Midbrain (tissue), 1 donor: Measurements from ENCODE around the gene TMEM178A.
"Not testable (repeated sequence)": the region's sequence is repeated elsewhere in the genome, so short reads cannot be mapped to it uniquely, and the experiment has no call there.

Experiments
- DNase-seq: peaks from one replicate; lab custom pipeline; 2025; lab: John Stamatoyannopoulos, UW

The TMEM178A gene

DNA sequence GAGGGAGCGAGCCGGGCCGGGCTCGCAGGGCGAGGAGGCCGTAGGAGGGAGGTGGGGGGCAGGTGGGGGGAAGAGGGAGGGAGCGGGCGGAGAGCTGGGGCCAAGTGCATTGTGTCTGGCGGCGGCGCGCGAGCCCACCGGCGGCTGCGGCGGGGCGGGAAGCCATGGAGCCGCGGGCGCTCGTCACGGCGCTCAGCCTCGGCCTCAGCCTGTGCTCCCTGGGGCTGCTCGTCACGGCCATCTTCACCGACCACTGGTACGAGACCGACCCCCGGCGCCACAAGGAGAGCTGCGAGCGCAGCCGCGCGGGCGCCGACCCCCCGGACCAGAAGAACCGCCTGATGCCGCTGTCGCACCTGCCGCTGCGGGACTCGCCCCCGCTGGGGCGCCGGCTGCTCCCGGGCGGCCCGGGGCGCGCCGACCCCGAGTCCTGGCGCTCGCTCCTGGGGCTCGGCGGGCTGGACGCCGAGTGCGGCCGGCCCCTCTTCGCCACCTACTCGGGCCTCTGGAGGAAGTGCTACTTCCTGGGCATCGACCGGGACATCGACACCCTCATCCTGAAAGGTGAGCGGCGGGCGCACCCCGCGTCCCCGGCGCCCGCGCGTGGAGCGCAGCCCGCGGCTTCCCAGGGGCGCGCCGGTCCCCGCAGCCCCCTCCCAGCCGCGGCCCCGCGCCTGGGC lies at the start of gene TMEM178A:
TMEM178A (plus strand) TSS at position 107 of the 680 bp plus-strand sequence; CDS start at position 165, 58 bp downstream.
- no peak for DNase-seq

GRCh38 chr2:39618236-39618635 lies 47.5 kb upstream of the TMEM178A start:
- DNase-seq = no peak

DNA sequence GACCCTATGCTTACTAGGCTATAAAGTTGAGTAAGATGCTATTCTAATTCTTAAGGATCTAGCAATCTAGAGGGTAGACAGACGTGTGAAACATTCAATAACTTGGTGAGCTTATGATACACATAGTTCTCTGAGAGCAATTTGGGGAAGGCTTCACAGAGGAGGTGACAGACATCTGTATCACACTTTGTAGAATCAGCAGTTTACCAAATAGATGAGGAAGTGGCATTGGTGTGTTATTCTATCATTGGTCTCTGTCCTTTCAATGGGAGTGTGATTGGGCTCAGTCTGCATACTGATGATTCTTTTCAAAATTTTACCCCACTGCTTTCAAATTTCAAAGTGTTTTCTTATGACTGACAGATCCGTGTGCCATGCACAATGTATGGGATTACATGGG lies 47.0 kb upstream of the TMEM178A start:
- no peak for DNase-seq

DNA sequence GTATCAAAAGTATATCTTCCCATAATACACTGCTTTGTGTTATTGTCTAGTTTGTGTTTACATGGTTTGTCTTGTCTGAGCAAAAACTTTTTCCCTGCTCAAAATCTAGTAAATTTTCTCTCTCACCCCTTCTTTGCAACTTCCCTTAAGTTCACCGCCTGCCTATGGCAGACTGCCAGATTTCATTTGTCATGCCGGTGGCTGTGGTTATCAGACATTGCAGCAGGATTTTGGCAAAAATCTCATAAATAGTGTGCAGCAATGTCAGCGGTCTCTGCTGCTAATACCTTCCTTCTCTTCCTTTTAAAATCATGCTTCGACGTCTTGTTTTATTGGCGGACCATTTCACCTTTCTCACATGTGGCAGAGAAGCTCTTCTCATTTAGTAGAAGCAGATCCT lies 45.6 kb upstream of the TMEM178A start:
- peak; percentile 6 for DNase-seq

- no peak for DNase-seq
Measured at GRCh38 chr2:39621596-39621995, 44.1 kb upstream of the TMEM178A start.

GRCh38 chr2:39622860-39623259 lies 42.9 kb upstream of the TMEM178A start:
- no peak for DNase-seq

DNA sequence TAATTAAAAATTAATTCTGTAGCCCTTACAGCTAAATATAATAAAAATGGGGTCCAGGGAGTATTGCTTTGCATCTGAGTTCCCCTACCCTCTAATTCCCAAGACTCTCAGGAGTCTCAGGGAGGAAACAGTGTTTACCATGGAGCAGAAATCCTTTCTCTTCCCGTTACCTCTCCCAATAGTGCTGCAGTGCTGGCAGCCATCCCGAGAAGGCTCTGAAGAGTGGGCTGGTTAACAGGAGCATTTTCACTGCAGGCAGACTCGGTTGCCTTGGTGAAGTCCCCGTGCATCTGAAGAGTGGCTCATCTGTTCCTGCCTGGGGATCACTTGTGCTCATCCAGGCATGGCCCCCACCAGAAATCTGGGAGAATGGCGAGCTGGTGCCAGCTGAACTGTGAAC lies 41.8 kb upstream of the TMEM178A start:
- peak; percentile 19 for DNase-seq

DNA sequence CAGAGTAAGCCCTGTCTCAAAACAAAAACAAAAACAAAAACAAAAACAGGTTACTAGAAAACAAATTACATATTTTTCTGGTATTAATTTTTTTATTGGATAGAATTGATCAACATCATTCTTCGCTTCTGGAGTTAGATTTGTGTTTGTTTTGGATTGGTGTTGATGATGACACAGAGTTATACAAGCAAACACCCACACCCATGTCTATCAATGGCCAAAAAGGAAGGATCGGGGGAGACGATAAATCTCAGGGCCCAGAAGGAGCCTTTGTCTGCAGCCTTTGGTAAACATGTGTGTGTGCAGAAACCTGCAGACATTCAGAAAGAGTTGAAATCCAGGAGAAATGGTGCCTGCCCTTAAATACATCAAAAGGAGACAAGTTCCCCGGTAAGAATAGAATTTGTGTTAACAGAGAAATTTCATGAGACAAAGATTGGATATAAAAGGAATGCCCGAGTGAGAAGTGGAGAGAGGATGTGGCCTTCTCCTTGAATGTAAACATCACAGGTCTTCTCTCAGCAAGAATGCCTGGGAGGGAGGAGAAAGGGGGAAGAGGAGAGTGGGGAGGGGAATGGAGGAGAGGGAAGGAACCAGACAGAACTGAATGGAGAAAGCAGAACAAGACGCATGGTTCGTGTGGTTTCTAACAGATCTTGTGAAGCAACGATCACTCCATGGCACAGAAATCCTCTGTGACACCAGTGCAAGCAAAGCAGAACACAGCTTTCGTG lies 40.4 kb upstream of the TMEM178A start:
- no peak for DNase-seq

DNA sequence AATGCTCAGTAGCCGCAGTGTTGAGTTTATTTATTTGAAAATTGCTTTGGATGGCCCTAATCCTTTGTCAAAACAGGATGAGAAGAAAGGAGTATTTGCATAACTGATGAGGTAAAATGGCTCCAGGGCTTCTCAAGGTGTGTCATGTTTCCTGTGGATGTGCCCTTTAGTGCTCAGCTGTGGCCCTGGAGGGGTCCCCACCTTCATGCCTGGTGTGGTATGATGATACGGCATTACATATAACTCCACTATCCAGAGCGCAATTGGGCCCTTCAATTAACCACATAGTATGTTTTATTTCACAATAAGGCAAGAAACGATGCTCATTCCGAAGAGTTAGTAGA lies 39.8 kb upstream of the TMEM178A start:
- no peak for DNase-seq

GRCh38 chr2:39628346-39628745 lies 37.4 kb upstream of the TMEM178A start:
- not testable (repeated sequence) for DNase-seq

- DNase-seq = no peak
Measured at GRCh38 chr2:39629646-39630045, 36.1 kb upstream of the TMEM178A start.

- no peak for DNase-seq
Measured at GRCh38 chr2:39631256-39631655, 34.5 kb upstream of the TMEM178A start.

DNA sequence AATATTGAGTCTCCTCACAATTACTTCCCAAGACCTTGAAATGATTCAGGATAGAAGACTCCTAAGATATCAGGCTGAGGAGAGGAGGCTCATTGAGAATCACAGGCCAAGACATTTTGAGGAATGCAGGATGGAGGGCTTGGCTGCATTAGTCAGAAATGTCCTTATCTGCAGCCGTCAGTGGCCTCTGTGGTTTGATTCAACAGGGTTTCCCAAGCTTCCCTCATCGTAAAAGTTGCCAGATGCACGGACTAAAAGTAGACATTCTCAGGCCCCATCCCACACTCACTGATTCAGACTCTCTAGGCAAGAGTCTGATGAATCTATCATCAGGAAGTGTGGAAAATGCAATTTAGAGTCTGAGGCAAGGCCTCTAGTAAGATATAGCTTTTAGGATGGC lies 34.0 kb upstream of the TMEM178A start:
- no peak for DNase-seq

- no peak for DNase-seq
Measured at GRCh38 chr2:39632876-39633275, 32.8 kb upstream of the TMEM178A start.

GRCh38 chr2:39636306-39636705 lies 29.4 kb upstream of the TMEM178A start:
- DNase-seq = no peak

DNA sequence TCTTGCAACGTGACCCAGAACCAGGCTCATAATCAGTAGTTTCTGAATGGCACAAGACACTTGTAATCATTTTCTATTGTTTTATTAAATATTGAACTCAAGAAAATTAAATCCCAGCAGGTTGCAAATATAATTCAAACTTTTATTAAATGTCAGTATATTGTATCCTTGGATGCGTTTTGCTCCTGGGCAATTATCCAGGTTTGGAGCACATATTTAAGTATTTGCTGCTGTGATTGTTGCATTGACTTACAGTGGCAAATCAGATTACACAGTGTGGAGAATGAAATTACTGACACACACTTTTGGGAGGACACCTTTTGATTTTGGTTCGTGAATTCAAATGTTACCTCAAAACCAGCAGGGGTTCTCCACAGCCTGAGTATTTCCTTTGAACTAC lies 27.1 kb upstream of the TMEM178A start:
- DNase-seq = no peak

GRCh38 chr2:39640107-39640506 lies 25.6 kb upstream of the TMEM178A start:
- DNase-seq = peak; percentile 53

DNA sequence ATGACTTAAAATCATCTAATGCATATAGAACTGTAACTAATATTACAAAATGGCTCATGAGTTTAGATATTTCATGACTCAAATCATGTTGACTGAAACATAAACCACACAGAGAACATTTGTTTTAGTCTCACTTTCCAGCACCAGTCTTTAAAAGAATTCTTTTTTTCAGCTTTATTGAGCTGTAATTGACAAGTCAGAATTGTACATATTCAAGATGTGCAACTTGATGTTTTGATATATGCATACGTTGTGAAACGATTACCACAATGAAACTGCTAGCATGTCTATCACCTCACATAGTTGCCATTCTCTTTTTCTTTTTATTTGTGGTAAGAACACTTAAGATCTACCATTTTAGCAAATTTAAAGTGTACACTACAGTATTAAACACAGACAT lies 25.0 kb upstream of the TMEM178A start:
- no peak for DNase-seq

- no peak for DNase-seq
Measured at GRCh38 chr2:39641635-39642034, 24.1 kb upstream of the TMEM178A start.

GRCh38 chr2:39642051-39642718 lies 23.5 kb upstream of the TMEM178A start:
- peak; percentile 52 for DNase-seq

DNA sequence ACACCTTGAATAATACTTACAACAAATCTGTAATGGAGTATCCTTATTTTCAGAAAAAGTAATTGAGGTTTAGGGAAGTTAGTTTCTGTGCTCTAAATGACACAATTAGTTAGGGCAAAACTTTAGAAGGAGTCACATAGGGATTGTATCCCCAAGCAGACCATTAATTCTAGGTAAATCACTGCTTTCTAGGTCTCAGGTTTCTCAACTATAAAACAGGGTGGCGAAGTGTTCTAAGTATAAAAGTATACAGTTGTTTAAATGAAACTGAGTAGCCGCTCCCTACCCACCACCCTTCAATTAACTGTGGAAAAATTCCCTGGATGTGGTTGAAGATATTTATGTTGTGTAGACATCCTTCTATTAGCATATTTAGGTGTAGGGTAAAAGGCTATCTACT lies 19.9 kb upstream of the TMEM178A start:
- no peak for DNase-seq

DNA sequence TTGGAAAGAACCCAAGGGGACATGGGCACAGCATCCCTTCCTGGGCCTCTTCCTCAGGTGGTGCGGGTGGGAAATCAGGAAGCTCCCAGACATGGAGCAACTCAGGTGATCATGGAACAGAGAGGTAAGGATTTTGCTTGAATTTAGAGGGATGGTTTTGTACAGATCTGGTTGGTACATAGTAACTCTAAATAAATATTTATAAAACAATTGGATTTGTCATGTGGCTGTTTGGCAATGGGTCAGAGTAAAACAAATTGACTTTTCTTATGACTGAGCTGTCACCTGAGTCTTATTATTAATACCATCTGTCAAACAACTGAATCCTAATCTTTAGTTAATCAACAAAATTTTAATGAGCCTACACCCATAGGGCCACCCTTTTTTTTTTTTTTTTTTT lies 19.4 kb upstream of the TMEM178A start:
- no peak for DNase-seq

- no peak for DNase-seq
Measured at GRCh38 chr2:39647104-39647765, 18.5 kb upstream of the TMEM178A start.
